Stimulated activated CD8-positive, alpha-beta memory T cell treated with anti-CD3 and anti-CD28 coated beads, Interleukin-4, amount 100 ng/mL, for 48 hours (primary cell): Measurements from ENCODE around the gene ZNF423.
"Not testable (repeated sequence)": the region's sequence is repeated elsewhere in the genome, so short reads cannot be mapped to it uniquely, and the experiment has no call there.

Experiments
- DNase-seq: peaks from one replicate; pipeline ENCODE4 v3.0.0-alpha.2; 2020

Gene ZNF423

DNA sequence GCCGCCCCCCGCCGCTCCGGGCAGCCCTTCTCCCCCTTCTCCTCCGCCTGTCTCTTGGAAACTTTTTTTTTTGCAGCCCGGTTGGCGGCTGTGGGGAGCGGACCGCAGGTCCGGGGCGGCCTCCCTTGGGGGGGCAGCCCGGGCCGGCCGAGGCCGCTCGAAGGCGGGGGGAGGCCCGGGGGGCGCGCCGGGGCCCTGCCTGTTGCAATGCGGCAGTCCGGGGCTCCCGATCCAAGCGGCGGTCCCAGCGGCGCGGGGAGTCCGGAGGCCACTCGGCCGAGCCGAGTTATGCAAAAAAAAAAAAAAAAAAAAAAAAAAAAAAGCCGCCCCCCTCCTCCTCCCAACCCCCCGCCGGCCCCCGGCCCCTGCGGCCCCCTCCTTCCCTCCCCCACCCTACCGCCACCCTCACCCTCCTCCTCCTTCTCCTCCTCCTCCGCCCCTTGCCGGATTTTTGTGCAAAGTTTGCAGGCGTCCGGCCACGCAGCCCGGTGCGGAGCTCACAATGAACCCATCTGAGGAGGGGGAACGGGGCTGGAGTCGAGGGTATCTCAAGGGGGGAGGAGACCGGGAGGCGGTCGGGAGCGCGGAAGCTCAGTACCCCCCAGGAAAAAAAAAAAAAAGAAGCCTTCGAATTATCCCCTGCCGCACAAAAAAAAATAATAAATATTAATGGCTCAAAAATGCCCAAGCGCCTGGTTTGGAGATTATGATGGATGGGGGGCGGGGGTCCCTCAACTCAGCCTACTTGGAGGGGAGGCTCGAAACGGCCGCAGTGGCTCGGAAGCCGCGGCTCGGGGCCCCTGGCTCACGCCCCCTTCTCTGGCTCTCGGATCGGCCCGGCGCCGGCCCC is at the start of gene ZNF423:
TSS of gene ZNF423 (minus strand) at position 291 of the 850 bp plus-strand sequence. CDS start 338 bp downstream, outside the sequence.
- no peak for DNase-seq

DNA sequence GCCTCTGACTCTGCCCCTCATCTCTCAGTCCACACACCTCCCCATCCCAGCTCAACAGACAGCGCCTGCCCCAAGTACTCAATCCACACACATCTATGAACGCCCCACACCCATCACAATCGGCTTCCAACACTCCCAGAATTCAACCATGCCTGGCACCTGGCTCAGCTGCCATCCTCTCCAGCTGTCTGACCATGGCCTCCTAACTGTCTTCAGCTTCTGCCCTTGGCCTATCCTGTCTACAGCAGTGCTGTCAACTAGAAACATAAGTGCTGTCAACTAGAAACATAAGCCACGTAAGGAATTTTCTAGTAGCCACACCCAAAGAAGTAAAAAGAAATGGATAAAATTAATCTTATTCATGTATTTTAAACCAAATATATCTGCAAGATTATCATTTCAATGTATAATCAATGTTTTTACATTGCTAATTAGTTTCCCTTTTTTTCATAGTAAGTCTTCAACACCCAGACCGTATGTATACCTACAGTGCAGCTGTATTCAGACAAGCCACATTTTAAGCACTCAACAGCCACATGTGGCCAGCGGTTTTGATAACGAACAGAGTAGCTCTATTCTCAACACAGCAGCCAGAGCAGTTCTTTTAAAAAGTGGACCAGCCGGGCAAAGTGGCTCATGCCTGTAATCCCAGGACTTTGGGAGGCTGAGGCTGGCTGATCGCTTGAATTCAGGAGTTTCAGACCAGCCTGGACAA is 48.6 kb upstream of the ZNF423 start:
- no peak for DNase-seq

- DNase-seq = no peak
These were observed 47.0 kb upstream of the ZNF423 start for GRCh38 chr16:49902908-49903307.

DNA sequence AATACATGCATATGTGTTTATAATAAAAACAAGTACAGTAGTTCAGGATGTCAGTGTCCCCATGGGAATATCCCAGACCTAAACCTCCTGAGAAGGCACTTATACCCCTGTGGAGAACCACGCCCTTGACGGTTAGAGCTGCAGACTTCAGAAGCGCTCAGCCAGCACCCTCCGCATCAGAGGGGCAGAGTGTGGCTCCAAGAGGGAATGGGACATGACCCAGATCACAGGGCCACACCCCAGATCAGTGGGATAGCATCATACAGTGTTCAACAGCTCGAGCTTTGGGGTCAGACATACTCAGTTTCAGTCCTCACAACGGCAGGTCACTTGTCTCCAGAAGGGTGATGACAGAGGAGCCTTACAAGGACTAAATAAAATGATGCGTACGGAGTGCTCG is 45.8 kb upstream of the ZNF423 start:
- no peak for DNase-seq

GRCh38 chr16:49900875-49901274 is 45.0 kb upstream of the ZNF423 start:
- DNase-seq = no peak

GRCh38 chr16:49899991-49900695 is 44.2 kb upstream of the ZNF423 start:
- DNase-seq = no peak

GRCh38 chr16:49896447-49896964 is 40.6 kb upstream of the ZNF423 start:
- no peak for DNase-seq

GRCh38 chr16:49890876-49891275 is 35.0 kb upstream of the ZNF423 start:
- DNase-seq = peak; percentile 38

DNA sequence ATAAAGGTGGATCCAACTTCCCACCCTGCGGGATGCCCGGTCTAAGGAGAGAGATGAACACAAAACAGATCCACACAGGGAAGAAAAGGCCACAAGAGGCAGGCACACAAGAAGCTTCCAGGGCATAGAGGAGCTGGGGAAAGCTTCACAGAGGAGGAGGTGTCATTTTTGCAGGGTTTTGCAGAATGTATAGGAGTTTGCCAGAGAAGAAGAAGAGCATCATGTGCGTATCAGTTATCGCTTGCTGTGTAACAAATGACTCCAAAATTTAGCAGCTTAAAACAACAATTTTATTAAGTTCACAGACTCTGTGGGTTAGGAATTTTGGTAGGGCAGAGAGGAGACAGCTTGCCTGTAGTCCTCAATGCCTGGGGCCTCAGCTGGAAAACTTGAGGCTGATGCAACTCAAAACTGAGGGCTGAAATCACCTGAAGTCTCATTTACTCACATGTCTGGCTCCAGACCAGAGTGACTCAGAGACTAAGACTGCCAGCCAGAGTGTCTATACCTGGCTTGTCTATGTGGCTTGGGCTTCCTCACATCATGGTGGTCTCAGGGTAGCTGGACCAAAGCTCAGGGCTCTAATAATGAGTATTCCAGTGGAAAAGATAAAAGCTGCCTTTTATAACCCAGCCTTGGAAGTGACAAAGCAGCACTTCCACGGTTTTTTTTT is 33.9 kb upstream of the ZNF423 start:
- no peak for DNase-seq

DNA sequence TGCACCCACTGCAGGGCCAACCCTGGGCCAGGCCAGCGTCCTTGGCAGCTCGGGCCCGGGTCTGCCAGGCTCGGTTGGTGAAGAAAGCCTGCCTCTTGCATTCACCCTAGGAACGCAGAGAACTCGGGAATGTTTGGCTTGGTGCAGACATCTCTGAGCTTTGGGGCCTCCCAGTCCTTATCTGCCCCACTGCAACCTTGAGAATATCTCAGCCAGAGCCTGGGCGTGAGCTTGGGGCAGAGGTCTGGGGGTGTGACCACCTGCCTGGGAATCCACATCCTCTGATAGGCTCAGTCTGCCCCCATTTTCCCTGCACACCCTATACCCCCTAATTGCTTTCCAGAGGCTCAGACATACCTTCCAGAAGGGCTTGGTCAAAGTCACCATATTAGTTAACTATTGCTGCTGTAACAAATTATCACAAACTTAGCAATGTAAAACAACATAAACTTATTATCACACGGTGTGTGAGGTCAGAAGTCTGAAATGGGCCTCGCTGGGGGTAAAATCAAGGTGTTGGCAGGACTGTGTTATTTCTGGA is 30.7 kb upstream of the ZNF423 start:
- no peak for DNase-seq

DNA sequence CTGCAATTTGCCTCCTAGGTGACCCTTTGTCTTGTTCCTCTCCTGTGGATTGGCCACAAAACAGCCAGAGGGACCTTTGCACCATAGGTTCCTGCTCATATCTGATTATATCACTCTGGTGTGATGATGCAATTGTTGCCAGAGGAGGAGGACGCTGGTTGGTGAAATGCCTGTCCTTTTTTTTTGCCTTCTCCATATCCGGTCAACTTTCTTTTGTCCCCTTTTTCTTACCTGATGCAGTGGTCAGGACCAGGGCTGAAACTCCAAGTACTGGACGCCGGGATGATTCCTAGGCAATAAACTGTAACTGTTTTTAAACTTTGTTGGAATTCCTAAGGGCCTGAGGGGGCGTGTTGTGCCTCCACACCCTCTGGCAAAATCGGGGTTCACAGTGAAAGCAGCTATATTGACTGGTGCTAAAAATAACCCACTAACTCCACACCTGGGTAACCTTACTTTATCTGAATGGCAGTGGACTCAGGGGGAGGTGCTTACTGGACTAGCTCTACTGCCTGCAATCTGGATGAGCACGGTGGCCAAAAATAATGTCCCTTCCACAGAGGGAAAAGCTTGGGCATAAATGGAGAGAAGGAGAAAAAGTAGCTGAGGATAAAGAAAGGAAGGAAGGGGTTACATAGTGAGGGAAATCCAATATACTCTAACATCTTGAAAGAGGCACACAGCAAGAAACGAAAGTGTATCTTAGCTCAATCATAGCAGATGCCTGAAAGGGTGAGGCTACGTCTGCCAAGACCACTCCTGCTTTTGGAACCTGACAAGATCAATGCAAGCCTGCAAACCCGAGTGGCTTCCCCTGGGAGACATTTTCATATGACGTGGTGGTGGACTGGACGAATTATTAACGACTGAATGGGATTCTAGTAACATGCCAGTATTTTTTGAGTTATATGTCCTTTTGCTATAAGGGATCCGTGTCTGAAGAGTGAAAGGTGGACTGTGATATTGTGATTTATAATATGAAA is 28.4 kb upstream of the ZNF423 start:
- DNase-seq = no peak

DNA sequence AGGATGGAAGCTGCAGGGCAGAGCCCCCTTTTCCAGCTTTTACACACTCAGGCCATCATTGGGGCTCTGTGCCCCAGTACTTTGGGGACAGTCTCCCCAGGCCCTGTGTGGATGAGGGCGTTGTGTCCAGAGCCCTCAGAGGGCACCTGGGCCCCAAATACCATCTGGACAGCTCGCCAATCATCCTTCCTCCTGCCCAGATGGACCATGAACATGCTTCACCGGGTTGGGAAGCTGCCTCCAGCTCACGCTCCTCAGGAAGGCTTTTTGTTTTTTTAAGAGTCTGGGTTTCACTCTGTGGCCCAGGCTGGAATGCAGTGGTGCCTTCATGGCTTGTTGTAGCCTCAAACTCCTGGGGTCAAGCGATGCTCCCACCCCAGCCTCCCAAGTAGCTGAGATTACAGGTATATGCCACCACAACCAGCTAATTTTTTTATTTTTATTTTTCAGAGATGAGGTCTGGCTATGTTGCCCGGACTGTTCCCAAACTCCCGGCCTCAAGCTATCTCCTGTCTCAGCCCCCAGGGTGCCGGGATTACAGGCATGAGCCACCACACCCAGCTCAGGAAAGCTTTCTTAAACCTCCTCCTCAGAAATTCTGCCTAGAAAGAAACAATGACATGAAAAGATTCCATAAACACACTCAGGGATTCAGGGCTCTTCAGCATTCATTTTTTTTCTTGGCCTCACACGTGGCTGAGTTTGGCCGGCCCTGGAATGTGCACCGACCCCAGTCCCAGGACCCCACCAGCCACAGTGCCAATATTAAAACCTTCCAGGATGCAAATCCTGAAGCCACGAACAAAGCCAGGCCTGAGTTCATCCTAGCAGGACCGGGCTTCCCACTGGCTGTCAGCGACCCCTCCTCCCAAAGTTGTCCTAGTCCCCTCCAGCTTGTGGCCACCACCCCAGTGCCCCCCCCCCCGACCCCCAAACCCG is 27.4 kb upstream of the ZNF423 start:
- DNase-seq = no peak

GRCh38 chr16:49881890-49882289 is 26.0 kb upstream of the ZNF423 start:
- DNase-seq = no peak

DNA sequence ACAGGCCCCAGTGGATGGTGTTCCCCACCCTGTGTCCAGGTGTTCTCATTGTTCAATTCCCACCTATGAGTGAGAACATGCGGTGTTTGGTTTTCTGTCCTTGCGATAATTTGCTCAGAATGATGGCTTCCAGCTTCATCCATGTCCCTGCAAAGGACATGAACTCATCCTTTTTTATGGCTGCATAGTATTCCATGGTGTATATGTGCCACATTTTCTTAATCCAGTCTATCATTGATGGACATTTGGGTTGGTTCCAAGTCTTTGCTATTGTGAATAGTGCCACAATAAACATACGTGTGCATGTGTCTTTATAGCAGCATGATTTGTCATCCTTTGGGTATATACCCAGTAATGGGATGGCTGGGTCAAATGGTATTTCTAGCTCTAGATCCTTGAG is 22.6 kb upstream of the ZNF423 start:
- DNase-seq = not testable (repeated sequence)

DNA sequence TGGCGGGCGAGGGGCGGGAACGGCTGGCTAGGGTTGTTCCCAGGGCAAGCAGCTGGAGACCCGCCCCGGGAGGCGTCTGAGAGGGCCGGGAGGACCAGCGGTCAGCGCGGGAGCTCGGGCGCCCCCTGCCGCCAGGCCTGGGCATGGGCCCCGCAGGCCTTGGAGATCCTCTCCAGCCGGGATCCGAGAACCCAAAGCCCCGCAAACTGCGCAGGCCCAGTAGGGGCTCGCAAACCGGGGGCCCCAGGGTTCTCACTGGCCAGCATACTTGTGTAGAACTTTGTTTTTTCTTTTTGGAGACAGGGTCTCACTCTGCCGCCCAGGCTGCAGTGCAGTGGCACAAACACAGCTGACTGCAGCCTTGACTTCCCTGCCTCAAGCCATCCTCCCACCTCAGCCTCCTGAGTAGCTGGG is 20.8 kb upstream of the ZNF423 start:
- DNase-seq = peak; percentile 77

DNA sequence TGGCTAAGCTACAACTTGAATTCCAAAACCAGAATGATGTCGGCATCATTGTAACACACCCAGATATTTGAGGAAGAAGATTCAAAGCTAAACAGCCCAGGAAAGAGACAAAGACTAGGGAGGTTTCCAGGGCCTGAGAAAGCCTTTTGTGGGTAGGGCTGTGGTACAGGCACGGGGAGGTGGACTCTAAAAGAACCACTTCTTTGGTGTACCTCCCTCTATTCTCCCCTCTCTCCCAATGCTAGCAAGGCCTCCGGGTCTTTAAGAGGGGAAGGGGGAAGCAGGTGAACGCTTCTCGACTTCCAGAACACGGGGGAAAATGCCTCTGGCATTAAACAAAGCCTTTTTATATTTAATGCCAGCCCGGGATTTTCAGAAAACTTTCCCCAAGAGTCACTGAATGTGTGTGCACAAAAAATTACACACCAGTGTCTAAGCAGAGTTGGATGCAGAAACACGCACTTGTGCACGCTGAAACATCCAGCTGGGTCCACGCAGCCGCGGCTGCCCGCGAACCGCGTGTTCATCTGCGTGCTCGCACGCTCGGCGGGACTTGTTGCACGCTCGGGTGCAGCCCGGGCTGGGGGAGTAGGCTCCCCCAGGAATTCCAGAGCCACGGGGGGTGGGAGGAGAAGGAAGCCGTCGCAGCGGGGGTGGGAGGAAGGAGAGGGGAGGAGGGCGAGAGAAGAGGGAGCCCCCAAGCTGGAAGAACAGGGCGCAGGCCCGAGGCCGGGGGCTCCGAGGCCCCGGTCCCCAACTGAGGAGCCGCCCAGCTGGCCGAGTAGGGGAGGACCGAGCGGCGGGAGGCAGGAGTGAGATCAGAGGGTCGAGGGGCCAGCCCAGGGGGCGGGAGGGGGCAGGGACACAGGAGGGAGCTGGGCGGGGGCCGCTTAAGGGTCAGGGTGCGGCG is 20.1 kb upstream of the ZNF423 start:
- DNase-seq = no peak

- no peak for DNase-seq
These were observed 18.8 kb upstream of the ZNF423 start for GRCh38 chr16:49874613-49875237.

GRCh38 chr16:49871824-49872223 is 15.9 kb upstream of the ZNF423 start:
- not testable (repeated sequence) for DNase-seq
